Activated B cell treated with CpG ODN at 0.5 μM for 24 hours (primary cell): ENCODE data around the gene DTYMK. TPM values are rescaled to one million over a fixed set of nuclear protein-coding genes. Genes with fewer than 3 reads are reported as not detected.

Experiments
- ATAC-seq: fragments of 200-7000 bp; cut with Tn5 transposase; one replicate; pipeline ENCODE4 v1.10.0; 2021; ENCODE audit warnings: low read depth, mild to moderate bottlenecking, moderate library complexity
- CTCF ChIA-PET: fragments of 350-600 bp; sonication (Branson Sonifier 250); formaldehyde crosslinking; loops from one replicate; lab custom pipeline; 2021; ENCODE audit warnings: antibody characterized with exemption; lab: Charles Lee
- POLR2A ChIA-PET: fragments of 350-600 bp; sonication (Branson Sonifier 250); formaldehyde crosslinking; loops from one replicate; lab custom pipeline; 2021; ENCODE audit warnings: antibody characterized with exemption; lab: Charles Lee
- DNase-seq: peaks from one replicate; pipeline ENCODE4 v3.0.0; 2022
- H3K27ac Mint-ChIP-seq: one replicate; pipeline ENCODE4 v1.8.0; 2020; ENCODE audit warnings: mixed read lengths
- H3K27me3 Mint-ChIP-seq: one replicate; pipeline ENCODE4 v1.8.0; 2021; ENCODE audit warnings: mixed read lengths
- H3K36me3 Mint-ChIP-seq: one replicate; pipeline ENCODE4 v1.8.0; 2021; ENCODE audit warnings: low read depth, mixed read lengths
- H3K4me1 Mint-ChIP-seq: one replicate; pipeline ENCODE4 v1.8.0; 2021; ENCODE audit warnings: mixed read lengths
- H3K4me3 Mint-ChIP-seq: one replicate; pipeline ENCODE4 v1.8.0; 2020; ENCODE audit warnings: mild to moderate bottlenecking, mixed read lengths
- H3K9me3 Mint-ChIP-seq: one replicate; pipeline ENCODE4 v1.8.0; 2020; ENCODE audit warnings: mixed read lengths
- intact Hi-C: fragments of 100-400 bp; cut with micrococcal nuclease; formaldehyde crosslinking; loops from one replicate; pipeline ENCODE4 v1.15.1; 2024
- total RNA-seq: library from RNA; stranded (reverse); gene quantifications from 2 replicates; pipeline ENCODE4 v1.2.3, GENCODE V29; 2022
- TF ChIP-seq, protein P1 (sequence below): fragments of 200-600 bp; IDR thresholded peaks from one replicate; pipeline ENCODE4 v1.8.0; 2022; ENCODE audit warnings: antibody characterized with exemption, mild to moderate bottlenecking

The DTYMK gene
- total RNA-seq, 1 donor from 2014 or later: 34.7 TPM

DNA sequence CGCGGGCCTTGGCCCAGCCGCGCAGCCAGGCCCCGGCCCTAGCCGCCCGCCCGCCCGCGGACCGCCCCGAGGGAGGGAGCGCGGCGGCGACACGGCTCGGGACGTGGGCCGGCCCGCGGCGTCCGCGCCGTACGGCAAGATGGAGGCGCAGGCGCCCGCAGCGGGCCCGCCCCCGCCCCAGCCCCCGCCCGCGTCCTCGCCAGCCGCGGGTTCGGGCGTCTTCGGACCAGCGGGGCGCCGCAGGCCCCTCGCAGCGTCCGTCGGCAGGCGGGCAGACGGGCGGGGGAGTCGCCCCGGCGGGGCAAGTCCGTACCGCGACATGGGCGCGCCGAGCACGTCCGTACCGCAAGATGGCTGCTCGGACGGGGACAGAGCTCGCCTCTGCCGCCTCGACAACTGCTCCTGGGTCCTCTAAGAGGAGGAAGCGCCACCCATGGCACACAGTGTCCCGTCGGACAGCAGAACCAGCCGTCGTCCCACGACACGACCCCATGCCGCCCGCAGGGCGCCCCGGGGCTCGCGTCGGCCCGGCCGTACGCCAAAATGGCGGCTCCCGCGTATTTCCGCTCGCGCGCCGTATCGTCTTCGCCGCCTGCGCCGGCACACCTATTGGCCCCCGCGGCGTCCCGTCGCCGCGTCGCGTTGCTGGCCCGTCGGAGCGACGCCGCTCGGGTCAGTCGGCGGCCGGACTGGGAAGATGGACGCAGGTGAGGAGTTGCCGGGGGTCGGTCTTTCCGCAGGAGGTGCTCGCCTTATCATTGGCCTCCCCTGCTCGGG is 49.4 kb downstream of the DTYMK start, which contains the start of the genes ATG4B and THAP4:
Gene ATG4B (plus strand): TSS at position 676 of the 777 bp plus-strand sequence. CDS start 22 bp downstream, at position 698.
Gene THAP4 (minus strand): TSS at position 141 of the 777 bp plus-strand sequence. CDS start 141 bp downstream, outside the sequence.
- ATAC-seq (peak; percentile 72), DNase-seq (peak; percentile 84)
- POLR2A ChIA-PET: interaction anchor here (0.6 to 2.1 kb wide), 7 partner anchors 11 to 1076 kb away, joined by 3 to 16 read pairs (median 4); partner anchors contain the start of genes DTYMK, HDLBP, ING5 and SEPTIN2
- Mint-ChIP-seq H3K4me1 (peaks cover 45% of the 10 kb centered on the region), H3K27me3 (no peaks in the 10 kb centered on the region), H3K27ac (peak within 1 kb of the TSS; percentile 83), H3K9me3 (no peaks in the 10 kb centered on the region), H3K36me3 (peaks cover 20% of the 10 kb centered on the region), H3K4me3 (peak within 1 kb of the TSS; percentile 91)
- TF ChIP-seq, protein P1, sequence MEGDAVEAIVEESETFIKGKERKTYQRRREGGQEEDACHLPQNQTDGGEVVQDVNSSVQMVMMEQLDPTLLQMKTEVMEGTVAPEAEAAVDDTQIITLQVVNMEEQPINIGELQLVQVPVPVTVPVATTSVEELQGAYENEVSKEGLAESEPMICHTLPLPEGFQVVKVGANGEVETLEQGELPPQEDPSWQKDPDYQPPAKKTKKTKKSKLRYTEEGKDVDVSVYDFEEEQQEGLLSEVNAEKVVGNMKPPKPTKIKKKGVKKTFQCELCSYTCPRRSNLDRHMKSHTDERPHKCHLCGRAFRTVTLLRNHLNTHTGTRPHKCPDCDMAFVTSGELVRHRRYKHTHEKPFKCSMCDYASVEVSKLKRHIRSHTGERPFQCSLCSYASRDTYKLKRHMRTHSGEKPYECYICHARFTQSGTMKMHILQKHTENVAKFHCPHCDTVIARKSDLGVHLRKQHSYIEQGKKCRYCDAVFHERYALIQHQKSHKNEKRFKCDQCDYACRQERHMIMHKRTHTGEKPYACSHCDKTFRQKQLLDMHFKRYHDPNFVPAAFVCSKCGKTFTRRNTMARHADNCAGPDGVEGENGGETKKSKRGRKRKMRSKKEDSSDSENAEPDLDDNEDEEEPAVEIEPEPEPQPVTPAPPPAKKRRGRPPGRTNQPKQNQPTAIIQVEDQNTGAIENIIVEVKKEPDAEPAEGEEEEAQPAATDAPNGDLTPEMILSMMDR: no peak
- intact Hi-C loops: loop anchor here (1.0 kb wide), 7 partner anchors 20 to 280 kb away; partner anchors contain the start of genes D2HGDH, DTYMK, ING5 and STK25
- CTCF ChIA-PET: no interaction called here

DNA sequence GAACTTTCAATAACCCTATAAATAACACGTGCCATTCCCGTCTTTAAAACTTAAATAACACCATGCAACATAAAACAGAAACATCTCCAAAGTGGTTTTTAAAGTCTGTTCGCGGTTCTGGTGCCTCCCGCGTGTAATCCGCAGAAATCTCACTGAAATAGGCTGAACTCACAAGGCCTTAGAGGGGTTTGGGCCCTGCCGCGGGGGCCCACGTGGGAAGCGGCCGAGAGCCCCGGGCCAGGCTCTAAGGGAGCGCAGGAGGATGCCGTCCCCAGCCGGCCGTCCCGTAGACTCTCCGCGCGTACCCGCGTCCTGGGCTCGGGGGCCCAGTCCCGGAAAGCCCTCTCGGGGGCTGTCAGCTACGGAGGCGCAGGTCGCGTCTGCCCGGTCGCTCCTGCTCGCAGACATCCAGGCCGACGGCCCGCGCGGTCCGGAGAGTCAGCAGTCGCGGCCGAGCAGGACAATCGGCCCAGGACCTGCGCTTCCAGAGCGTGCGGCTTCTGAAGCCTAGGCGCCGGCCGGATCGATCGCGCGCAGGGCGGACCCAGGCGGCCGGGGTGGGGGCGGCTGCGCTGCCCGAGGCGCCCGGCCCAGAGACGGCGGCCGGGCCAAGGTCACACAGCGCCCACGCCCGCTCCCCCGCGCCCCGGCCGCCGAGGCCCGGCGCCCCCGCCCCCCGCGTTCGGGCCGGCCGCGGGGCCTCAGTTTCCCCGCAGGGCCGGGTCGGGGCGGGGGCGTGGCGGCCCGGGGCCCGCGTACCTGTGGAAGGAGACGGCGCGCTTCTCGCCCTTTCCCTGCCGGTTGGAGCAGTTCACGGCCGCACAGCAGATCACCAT is 50.2 kb downstream of the DTYMK start:
- Mint-ChIP-seq H3K4me1 (peaks cover 37% of the 10 kb centered on the region), H3K27me3 (no peaks in the 10 kb centered on the region), H3K36me3 (peaks cover 24% of the 10 kb centered on the region), H3K4me3 (peak overlapping the region; percentile 80), H3K27ac (peak overlapping the region; percentile 63), H3K9me3 (no peaks in the 10 kb centered on the region)
- TF ChIP-seq, protein P1: no peak
- DNase-seq: peak; percentile 43
- POLR2A ChIA-PET: interaction anchor here (0.6 to 2.1 kb wide), 8 partner anchors 26 to 1075 kb away, joined by 3 to 16 read pairs (median 4); partner anchors contain the start of genes DTYMK, HDLBP, ING5 and SEPTIN2
- CTCF ChIA-PET: no interaction called here
- peak; percentile 35 for ATAC-seq
- intact Hi-C loops: loop anchor here (1.0 kb wide), 7 partner anchors 19 to 279 kb away; partner anchors contain the start of genes D2HGDH, DTYMK, ING5 and STK25

DNA sequence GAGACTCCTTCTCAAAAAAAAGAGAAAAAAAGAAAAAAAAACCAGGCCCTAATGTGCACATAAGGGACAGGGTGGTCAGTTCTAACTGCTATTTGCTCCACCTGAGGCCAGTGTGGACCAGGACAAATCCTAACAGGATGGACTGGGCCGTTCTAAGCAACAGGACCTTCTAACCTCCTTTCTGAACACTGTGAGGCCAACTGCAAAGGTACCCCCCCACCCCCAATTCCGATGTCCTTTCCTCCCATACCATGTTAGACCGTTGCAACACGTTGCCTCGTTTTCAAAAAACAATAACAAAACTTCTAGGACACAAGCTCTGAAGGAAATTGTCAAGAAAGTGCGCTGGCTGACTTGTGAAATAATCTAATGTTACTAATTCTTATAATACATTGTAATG is 50.9 kb downstream of the DTYMK start:
- DNase-seq: no peak
- CTCF ChIA-PET: no interaction called here
- TF ChIP-seq, protein P1: no peak
- intact Hi-C loops: no loop called here
- Mint-ChIP-seq H3K27me3 (no peaks in the 10 kb centered on the region), H3K4me1 (peaks cover 33% of the 10 kb centered on the region), H3K4me3 (peak overlapping the region; percentile 80), H3K9me3 (no peaks in the 10 kb centered on the region), H3K36me3 (peaks cover 28% of the 10 kb centered on the region), H3K27ac (peak overlapping the region; percentile 63)
- POLR2A ChIA-PET: interaction anchor here (0.6 to 0.7 kb wide), 4 partner anchors 77 to 262 kb away, joined by 3 to 5 read pairs (median 4); no protein-coding TSS in a partner anchor
- ATAC-seq: no peak

DNA sequence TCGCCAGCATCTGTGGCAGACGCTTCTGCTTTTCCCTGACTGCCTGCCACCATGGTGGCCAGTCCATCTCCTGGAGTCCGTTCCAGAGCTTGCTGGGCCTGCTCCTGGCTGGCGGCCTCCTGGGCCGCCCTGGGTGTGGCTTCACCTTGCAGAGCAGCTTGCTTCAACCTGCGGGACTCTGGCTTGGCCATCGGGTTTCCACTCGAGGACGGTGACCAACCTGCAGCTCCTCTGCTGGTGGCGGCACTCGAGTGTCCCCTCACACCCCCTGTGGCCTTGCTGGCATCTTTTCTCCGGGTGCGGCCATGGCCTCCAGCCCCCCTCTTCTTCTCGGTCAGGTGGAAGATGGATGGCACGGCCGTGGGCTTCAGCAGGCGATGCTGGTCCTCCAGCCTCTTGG is 53.1 kb downstream of the DTYMK start:
- Mint-ChIP-seq H3K27ac (no peak overlapping the region), H3K36me3 (peaks cover 27% of the 10 kb centered on the region), H3K9me3 (no peaks in the 10 kb centered on the region), H3K4me3 (no peak overlapping the region), H3K4me1 (peaks cover 15% of the 10 kb centered on the region), H3K27me3 (no peaks in the 10 kb centered on the region)
- POLR2A ChIA-PET: interaction anchor here (1.3 kb wide), 1 partner anchor 16 kb away, joined by 3 read pairs; no protein-coding TSS in a partner anchor
- ATAC-seq: no peak
- no peak for DNase-seq
- TF ChIP-seq, protein P1: no peak
- intact Hi-C loops: no loop called here
- CTCF ChIA-PET: no interaction called here
